Measurements from ENCODE around the gene SCPEP1.

SCPEP1 gene

GRCh38 chr17:57033296-57033695 lies 55.4 kb downstream of the SCPEP1 start:
- no peak overlapping the region for H3K4me3 ChIP-seq (ENCODE audit: low read depth, low read length)
- no peak for DNase-seq (ENCODE audit: low read depth, low spot score)
- POLR2A ChIA-PET: no interaction called here
- CTCF ChIA-PET: no interaction called here
- TF ChIP-seq, protein P1, sequence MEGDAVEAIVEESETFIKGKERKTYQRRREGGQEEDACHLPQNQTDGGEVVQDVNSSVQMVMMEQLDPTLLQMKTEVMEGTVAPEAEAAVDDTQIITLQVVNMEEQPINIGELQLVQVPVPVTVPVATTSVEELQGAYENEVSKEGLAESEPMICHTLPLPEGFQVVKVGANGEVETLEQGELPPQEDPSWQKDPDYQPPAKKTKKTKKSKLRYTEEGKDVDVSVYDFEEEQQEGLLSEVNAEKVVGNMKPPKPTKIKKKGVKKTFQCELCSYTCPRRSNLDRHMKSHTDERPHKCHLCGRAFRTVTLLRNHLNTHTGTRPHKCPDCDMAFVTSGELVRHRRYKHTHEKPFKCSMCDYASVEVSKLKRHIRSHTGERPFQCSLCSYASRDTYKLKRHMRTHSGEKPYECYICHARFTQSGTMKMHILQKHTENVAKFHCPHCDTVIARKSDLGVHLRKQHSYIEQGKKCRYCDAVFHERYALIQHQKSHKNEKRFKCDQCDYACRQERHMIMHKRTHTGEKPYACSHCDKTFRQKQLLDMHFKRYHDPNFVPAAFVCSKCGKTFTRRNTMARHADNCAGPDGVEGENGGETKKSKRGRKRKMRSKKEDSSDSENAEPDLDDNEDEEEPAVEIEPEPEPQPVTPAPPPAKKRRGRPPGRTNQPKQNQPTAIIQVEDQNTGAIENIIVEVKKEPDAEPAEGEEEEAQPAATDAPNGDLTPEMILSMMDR (IDR thresholded peaks at IDR 0.05; ENCODE audit: insufficient read depth, low read length, missing control alignments): no peak

- TF ChIP-seq, protein P1 (IDR thresholded peaks at IDR 0.05; ENCODE audit: insufficient read depth, low read length, missing control alignments): no peak
Observed at GRCh38 chr17:57034807-57035754, 57.1 kb downstream of the SCPEP1 start.

GRCh38 chr17:57035971-57036481 lies 58.1 kb downstream of the SCPEP1 start:
- ChIA-PET CTCF (no interaction called here), POLR2A (no interaction called here)
- H3K4me3 ChIP-seq (ENCODE audit: low read depth, low read length): no peak overlapping the region
- TF ChIP-seq, protein P1 (IDR thresholded peaks at IDR 0.05; ENCODE audit: insufficient read depth, low read length, missing control alignments): no peak
- no peak for DNase-seq (ENCODE audit: low read depth, low spot score)

More at GRCh38 chr17:57034807-57035754, 57.1 kb downstream of the SCPEP1 start:
- POLR2A ChIA-PET: no interaction called here
- no peak for DNase-seq (ENCODE audit: low read depth, low spot score)
- no peak overlapping the region for H3K4me3 ChIP-seq (ENCODE audit: low read depth, low read length)
- CTCF ChIA-PET: interaction anchor here (0.8 to 1.3 kb wide), 2 partner anchors 10 to 25 kb away, joined by 3 to 4 read pairs; no protein-coding TSS in a partner anchor

- no peak overlapping the region for H3K4me3 ChIP-seq (ENCODE audit: low read depth, low read length)
- ChIA-PET POLR2A (no interaction called here), CTCF (no interaction called here)
- DNase-seq (ENCODE audit: low read depth, low spot score): no peak
- TF ChIP-seq, protein P1 (IDR thresholded peaks at IDR 0.05; ENCODE audit: insufficient read depth, low read length, missing control alignments): no peak
Observed at GRCh38 chr17:57037411-57037810, 59.5 kb downstream of the SCPEP1 start.

DNA sequence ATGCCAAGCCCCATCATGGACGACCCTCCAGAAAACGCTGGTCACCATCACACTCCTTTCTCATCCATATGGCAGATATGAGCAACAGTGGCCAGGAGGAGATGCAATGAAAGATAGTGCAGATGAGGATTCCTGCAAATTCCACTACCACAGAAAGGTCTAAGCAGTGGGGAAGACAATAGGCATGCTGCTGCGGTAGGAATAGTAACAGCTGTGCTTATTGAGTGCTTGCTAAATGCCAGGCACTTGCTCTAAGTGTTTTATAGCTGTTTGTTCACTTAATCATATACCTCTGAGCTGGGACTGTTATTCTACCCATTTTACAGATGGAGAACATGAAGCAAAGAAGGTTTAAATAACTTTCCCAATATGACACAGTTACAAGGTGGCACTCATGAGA lies 60.6 kb downstream of the SCPEP1 start:
- no peak overlapping the region for H3K4me3 ChIP-seq (ENCODE audit: low read depth, low read length)
- DNase-seq (ENCODE audit: low read depth, low spot score): no peak
- TF ChIP-seq, protein P1 (IDR thresholded peaks at IDR 0.05; ENCODE audit: insufficient read depth, low read length, missing control alignments): no peak
- ChIA-PET CTCF (no interaction called here), POLR2A (no interaction called here)

DNA sequence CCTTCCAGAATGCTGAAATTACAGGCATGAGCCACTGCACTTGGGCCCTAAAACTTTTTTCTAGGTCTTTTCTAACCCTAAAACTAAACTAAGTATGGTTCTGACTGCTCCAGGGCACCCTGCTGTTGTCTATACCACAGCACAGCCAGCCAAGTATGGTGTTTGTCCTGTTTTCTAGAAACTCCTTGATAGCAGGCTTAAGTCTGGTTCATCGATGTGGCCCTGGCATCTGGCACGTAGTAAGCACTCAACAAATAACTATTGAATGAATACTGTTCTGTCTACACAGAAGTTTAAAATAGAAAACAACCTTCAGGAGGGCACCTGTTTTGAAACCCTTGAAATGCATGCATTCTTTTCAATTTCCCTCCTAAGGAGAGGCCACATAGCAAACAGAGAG lies 62.6 kb downstream of the SCPEP1 start:
- DNase-seq (ENCODE audit: low read depth, low spot score): no peak
- CTCF ChIA-PET: no interaction called here
- no peak overlapping the region for H3K4me3 ChIP-seq (ENCODE audit: low read depth, low read length)
- TF ChIP-seq, protein P1 (IDR thresholded peaks at IDR 0.05; ENCODE audit: insufficient read depth, low read length, missing control alignments): no peak
- POLR2A ChIA-PET: no interaction called here

All from AG04449 (cell line).